Right lobe of liver (tissue), 4 donors: Measurements from ENCODE around the gene CNFN.

Experiments used
- POLR2A ChIP-seq: fragments of 450-650 bp; IDR thresholded peaks from one replicate; pipeline ENCODE4 v1.6.1; 2017; ENCODE audit warnings: antibody characterized with exemption, mild to moderate bottlenecking
- TF ChIP-seq, protein P1 (sequence below), 4 donors: fragments of 200-600 bp in 3 of 4; fragments of 450-650 bp in 1 of 4; IDR thresholded peaks; one replicate each; pipeline versions ENCODE4 v1.5.1 to v1.8.0; 2016 to 2022; ENCODE audit warnings: antibody characterized with exemption in 4 of 4, mild to moderate bottlenecking in 2 of 4
- donor health status: DM: no; HTN: no; CAD: no.
- donor health status: DM: no; HTN: no; CAD: no.
- donor health status: DM: no; HTN: yes; CAD: no.

DNA sequence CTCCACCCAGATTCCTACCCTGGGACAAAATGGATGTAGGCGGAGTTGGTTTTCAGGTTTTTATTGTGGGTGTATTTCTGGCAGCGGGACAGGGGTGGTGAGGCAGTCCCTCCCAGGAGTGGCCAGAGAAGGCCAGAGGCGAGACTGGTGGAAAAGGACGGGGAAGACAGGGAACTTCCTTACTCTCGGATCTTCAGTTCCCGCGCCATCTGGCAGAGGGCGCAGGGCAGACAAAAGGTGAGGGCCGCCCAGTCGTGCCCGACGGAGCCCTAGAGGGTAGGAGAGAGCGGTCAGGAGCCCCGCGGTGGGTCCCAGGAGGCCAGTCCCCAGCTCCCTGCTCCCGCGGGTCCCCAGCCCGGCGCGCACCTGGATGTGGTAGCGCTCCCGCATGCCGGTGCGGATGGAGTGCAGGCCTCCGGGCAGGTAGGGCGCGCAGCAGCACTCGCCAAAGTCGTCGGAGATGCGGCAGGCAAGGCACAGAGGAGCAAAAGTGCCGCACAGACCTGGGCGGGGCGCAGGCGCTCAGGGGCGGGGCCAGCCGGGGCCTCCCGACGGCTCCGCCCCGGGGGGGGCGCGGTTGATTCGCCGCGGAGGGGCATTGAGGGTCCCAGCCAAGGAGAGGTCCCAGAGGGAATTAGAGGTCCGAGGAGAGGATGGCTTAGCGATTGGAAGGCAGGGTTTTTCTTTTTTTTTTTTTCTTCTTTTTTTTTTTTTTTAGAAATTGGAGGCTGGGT is 3.0 kb downstream of the CNFN start:
- TF ChIP-seq, protein P1, sequence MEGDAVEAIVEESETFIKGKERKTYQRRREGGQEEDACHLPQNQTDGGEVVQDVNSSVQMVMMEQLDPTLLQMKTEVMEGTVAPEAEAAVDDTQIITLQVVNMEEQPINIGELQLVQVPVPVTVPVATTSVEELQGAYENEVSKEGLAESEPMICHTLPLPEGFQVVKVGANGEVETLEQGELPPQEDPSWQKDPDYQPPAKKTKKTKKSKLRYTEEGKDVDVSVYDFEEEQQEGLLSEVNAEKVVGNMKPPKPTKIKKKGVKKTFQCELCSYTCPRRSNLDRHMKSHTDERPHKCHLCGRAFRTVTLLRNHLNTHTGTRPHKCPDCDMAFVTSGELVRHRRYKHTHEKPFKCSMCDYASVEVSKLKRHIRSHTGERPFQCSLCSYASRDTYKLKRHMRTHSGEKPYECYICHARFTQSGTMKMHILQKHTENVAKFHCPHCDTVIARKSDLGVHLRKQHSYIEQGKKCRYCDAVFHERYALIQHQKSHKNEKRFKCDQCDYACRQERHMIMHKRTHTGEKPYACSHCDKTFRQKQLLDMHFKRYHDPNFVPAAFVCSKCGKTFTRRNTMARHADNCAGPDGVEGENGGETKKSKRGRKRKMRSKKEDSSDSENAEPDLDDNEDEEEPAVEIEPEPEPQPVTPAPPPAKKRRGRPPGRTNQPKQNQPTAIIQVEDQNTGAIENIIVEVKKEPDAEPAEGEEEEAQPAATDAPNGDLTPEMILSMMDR (IDR thresholded peaks at IDR 0.05), result peak; percentile 46 to 57 (median 52)
- TF ChIP-seq POLR2A, result no peak
